ENCODE data around the gene IRAK3. TPM values are rescaled to one million over a fixed set of nuclear protein-coding genes. Genes with fewer than 3 reads are reported as not detected.
"Not testable (repeated sequence)": the region's sequence is repeated elsewhere in the genome, so short reads cannot be mapped to it uniquely, and the experiment has no call there.

Gene IRAK3
- total RNA-seq, 2 donors from 2014 or later: 3.3 to 3.6 TPM

DNA sequence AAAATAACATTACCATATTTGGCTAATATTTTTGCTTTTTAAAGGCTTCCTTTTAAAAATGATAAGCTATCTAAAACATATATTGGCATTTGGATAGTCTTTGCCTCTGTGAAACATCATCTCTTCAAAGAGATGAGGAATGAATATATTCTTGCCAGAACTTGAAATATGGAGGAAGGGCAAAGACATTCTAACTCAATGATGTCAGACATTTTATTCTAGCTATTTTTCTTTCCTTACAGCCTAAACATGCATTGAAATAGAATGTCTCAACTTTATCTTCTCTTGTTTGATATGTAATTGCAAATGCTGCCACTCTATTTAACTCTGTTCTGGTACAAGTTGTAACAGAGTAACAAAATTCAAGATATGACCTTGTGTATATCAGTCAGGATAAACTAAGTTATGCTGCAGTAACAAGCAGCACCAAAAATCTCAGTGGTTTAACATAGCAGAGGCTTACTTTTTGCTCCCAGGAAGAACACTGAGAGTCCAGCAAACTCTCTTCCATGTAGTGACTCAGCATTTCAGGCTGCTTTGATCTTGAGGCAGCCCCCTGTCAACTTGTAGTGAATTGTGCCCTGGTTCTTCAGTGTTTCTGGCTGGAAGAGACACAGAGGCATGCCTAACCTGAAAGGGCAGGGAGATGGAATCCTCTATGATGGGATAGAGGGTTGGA, 11.0 kb downstream of the IRAK3 start:
- no peak overlapping the region for H3K9ac ChIP-seq (ENCODE audit: low read depth in 2 of 2, low read length in 2 of 2)
- no peak for DNase-seq
- H3K27ac ChIP-seq: no peak overlapping the region
- H3K4me1 ChIP-seq: no peaks in the 10 kb centered on the region
- H3K9me3 ChIP-seq: no peaks in the 10 kb centered on the region
- intact Hi-C loops (cut with DNase I): no loop called here
- no peaks in the 10 kb centered on the region for H3K27me3 ChIP-seq
- no peaks in the 10 kb centered on the region for H3K36me3 ChIP-seq
- H3K4me3 ChIP-seq: no peak overlapping the region
- TF ChIP-seq, protein P1, sequence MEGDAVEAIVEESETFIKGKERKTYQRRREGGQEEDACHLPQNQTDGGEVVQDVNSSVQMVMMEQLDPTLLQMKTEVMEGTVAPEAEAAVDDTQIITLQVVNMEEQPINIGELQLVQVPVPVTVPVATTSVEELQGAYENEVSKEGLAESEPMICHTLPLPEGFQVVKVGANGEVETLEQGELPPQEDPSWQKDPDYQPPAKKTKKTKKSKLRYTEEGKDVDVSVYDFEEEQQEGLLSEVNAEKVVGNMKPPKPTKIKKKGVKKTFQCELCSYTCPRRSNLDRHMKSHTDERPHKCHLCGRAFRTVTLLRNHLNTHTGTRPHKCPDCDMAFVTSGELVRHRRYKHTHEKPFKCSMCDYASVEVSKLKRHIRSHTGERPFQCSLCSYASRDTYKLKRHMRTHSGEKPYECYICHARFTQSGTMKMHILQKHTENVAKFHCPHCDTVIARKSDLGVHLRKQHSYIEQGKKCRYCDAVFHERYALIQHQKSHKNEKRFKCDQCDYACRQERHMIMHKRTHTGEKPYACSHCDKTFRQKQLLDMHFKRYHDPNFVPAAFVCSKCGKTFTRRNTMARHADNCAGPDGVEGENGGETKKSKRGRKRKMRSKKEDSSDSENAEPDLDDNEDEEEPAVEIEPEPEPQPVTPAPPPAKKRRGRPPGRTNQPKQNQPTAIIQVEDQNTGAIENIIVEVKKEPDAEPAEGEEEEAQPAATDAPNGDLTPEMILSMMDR (IDR thresholded peaks at IDR 0.05): no peak

DNA sequence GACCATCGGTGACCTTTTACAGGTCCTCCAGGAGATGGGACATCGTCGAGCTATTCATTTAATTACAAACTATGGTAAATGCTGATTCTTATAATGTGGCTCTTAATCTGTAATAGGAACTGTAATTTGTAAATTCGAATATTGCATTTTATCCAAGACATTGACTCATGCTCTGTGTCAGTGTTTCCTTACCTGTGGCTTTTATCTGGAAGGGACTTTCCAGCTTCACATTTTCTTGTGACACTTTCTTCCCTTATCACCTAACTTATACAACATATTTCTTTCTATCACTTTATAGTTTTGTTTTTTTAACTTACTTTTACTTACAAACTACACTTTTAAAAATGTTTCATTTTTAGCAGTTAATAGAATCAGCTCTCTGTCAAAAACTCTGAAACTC, 14.8 kb downstream of the IRAK3 start:
- H3K9me3 ChIP-seq: no peaks in the 10 kb centered on the region

DNA sequence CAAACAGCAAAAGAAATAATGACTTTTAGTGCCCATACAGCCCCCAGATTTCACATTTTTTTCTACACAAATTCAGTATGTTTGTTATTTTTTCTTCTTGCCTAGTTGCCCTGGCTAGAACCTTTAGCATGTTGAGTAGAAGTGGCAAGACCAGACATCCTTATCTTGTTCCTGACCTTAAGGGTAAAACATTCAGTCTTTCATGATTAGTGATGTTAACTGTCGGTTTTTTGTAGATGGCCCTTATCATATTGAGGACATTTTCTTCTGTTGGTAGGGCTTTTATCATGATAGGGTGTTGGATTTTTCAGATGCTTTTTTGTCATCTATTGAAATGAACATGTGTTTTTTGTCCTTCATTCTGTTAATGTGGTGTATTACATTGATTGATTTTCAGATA, 17.1 kb downstream of the IRAK3 start:
- Histone ChIP-seq H3K36me3 (no peaks in the 10 kb centered on the region), H3K9me3 (no peaks in the 10 kb centered on the region), H3K4me3 (no peak overlapping the region), H3K27ac (no peak overlapping the region), H3K27me3 (no peaks in the 10 kb centered on the region), H3K9ac (ENCODE audit: low read depth in 2 of 2, low read length in 2 of 2) (no peak overlapping the region), H3K4me1 (no peaks in the 10 kb centered on the region)
- intact Hi-C loops (cut with DNase I): no loop called here
- TF ChIP-seq, protein P1 (IDR thresholded peaks at IDR 0.05): no peak
- DNase-seq: no peak

More for the DNA sequence above, 14.8 kb downstream of the IRAK3 start:
- no peaks in the 10 kb centered on the region for H3K4me1 ChIP-seq
- intact Hi-C loops (cut with DNase I): no loop called here
- no peak overlapping the region for H3K4me3 ChIP-seq
- no peak overlapping the region for H3K27ac ChIP-seq
- no peak for DNase-seq
- no peaks in the 10 kb centered on the region for H3K27me3 ChIP-seq
- no peak overlapping the region for H3K9ac ChIP-seq (ENCODE audit: low read depth in 2 of 2, low read length in 2 of 2)
- TF ChIP-seq, protein P1 (IDR thresholded peaks at IDR 0.05): no peak
- H3K36me3 ChIP-seq: no peaks in the 10 kb centered on the region

DNA sequence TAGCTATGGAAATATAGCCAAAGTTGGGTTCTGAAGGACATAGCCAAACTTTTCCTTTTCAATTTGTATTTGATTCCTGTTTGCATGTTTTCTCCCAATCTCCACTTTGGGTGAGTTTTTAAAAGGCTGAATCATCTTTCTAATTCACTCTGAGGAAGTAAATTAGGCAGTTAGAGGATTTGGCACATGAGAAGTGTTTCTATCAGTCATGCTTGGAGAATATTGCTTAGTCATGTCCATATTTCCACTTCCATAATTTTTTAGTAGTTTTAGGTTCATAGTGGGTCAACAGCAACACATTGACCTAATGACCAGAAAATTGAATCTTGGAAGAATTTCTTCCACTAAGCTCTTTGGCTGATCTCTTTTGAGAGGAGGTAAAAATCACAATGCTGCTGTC, 21.8 kb downstream of the IRAK3 start:
- Histone ChIP-seq H3K9me3 (no peaks in the 10 kb centered on the region), H3K27me3 (no peaks in the 10 kb centered on the region), H3K9ac (ENCODE audit: low read depth in 2 of 2, low read length in 2 of 2) (no peak overlapping the region), H3K4me1 (no peaks in the 10 kb centered on the region), H3K4me3 (no peak overlapping the region), H3K36me3 (no peaks in the 10 kb centered on the region), H3K27ac (no peak overlapping the region)
- intact Hi-C loops (cut with DNase I): no loop called here
- DNase-seq: no peak
- TF ChIP-seq, protein P1 (IDR thresholded peaks at IDR 0.05): no peak

DNA sequence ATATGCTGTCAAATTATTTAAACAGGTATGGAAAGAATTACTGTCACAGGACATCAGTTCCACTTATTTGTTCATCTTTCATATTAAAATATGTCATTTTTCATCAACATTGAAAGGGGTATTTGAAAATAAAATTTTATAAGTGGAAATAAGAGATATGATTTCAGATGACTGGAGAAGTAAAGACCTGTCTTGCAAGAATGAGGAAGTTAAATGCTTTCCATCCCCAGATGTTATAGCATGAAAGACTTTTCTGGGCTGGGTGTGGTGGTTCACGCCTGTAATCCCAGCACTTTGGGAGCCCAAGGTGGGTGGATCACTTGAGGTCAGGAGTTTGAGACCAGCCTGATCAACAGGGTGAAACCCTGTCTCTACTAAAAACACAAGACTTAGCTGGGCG, 22.6 kb downstream of the IRAK3 start:
- H3K9me3 ChIP-seq; H3K4me1 ChIP-seq; intact Hi-C loops (cut with DNase I); H3K27me3 ChIP-seq; DNase-seq; H3K36me3 ChIP-seq; H3K9ac ChIP-seq (ENCODE audit: low read depth in 2 of 2, low read length in 2 of 2); H3K27ac ChIP-seq; H3K4me3 ChIP-seq: not testable (repeated sequence)

DNA sequence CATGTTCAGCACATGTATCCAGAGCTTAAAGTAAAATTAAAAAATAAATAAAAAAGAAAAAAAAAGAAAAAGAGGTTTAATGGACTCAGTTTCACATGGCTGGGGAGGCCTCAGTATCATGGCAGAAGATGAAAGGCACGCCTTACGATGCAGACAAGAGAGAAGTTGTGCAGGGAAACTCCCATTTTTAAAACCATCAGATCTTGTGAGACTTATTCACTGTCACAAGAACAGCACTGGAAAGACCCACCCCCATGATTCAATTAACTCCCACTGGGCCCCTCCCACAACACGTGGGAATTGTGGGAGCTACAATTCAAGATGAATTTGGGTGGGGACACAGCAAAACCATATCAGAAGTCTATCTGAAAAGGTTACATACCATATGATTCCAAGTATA, 24.0 kb downstream of the IRAK3 start:
- DNase-seq; H3K9ac ChIP-seq (ENCODE audit: low read depth in 2 of 2, low read length in 2 of 2); intact Hi-C loops (cut with DNase I); H3K36me3 ChIP-seq; H3K4me3 ChIP-seq; H3K9me3 ChIP-seq; H3K27ac ChIP-seq; H3K4me1 ChIP-seq; H3K27me3 ChIP-seq: not testable (repeated sequence)

Measured in colonic mucosa (tissue), 4 donors.